NCI-H345 treated with DMSO at 0.1 percent for 48 hours (cell line): ENCODE data around the gene CIROP.

Source experiments
- DNase-seq: peaks from one replicate; lab custom pipeline; 2025; ENCODE audit not compliant: unreplicated experiment; lab: John Stamatoyannopoulos, UW

The CIROP gene

GRCh38 chr14:23067847-23068788 lies 36.7 kb downstream of the CIROP start:
- DNase-seq: no peak

DNA sequence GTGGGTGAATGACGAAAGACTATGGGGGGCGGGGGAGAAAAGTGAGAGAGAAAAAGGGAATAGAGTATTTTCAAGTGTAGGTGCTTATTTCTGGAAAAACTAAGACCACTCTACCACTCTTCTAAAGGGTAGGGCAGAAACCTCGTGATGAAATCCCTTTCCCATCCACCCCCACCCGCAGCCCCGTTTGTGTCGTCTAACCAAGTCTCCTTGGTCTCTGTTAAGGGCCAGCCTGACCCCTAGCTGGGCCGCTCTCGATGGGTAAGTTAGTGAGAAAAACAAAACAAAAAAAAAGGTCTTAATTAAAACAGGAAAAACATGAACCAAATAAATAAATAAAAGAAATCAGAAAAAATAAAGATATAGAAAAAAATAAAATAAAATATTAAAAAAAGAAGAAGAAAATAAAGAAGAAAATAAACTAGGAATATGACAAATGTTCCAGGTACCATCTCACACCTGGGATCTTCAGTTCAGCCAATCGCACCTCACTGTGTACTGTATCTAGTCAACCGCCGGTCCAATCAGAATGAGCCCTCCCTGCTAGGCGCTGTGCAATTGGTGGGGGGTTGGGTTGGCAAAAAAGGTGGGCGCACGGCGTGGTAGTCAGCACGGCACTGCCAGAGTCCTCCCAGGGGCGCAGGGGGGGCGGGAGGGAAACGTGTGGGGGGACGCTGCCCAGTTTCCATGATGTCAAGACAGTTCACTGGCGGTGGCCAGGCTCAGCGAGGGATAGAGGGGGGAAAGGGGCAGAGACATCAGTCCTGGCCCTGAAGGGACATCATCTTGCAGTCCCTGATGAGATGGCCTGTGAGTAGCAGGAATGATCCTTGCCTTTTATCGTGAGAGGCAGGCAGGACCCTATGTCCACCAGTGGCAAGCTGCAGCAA lies 37.7 kb downstream of the CIROP start:
- DNase-seq: no peak

GRCh38 chr14:23066368-23066767 lies 38.4 kb downstream of the CIROP start:
- no peak for DNase-seq

- no peak for DNase-seq
Observed at GRCh38 chr14:23063601-23064000, 41.2 kb downstream of the CIROP start.

- no peak for DNase-seq
Observed at GRCh38 chr14:23062002-23062401, 42.8 kb downstream of the CIROP start.

- DNase-seq: no peak
Observed at GRCh38 chr14:23060536-23061260, 44.1 kb downstream of the CIROP start.

DNA sequence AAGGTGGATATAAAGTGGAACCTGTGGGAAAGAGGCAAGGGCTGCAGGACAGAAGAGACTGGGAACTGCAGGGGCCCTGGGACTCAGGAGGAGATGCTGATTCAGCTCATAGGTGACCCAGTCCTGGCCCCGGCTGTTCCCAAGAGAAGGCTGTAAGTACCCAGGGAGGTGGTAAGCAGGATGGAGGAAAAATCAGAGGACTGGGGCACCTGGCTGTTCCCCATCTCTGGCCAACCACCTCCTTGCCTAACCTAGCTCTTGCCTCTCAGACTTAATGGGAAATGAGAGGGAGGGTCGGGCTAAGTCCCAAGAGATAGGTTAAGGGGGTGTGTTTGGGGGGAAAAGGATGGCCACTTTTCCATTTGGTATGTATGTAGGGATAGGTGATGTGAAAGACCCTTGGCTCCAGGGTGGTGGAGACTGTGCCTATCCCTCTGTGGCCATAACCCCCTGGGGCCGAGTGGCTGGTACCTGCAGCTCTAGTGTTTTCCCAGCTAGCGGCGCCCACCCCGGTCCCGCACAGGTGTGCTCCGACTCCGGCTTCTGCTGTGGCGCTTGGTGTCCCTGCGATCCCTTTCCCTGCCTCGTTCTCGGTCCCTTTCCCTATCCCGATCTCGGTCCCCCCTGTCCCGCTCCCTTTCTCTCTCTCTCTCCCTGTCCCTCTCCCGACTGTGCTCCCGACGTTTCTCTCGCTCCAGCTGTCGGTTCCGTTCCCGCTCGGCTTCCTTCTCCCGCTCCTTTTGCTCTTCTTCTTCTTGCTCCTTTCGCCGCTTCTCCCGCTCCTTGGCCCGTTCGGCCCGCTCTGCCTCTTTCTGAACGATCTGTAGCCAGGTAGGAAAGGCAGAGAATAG lies 45.9 kb downstream of the CIROP start:
- DNase-seq: no peak

- no peak for DNase-seq
Observed at GRCh38 chr14:23057757-23058653, 46.8 kb downstream of the CIROP start.

GRCh38 chr14:23056956-23057756 lies 47.6 kb downstream of the CIROP start, which contains the start of gene CDH24:
Gene CDH24 (minus strand): TSS chr14:23057520. CDS start chr14:23055733, 1,787 bp downstream.
- no peak for DNase-seq

DNA sequence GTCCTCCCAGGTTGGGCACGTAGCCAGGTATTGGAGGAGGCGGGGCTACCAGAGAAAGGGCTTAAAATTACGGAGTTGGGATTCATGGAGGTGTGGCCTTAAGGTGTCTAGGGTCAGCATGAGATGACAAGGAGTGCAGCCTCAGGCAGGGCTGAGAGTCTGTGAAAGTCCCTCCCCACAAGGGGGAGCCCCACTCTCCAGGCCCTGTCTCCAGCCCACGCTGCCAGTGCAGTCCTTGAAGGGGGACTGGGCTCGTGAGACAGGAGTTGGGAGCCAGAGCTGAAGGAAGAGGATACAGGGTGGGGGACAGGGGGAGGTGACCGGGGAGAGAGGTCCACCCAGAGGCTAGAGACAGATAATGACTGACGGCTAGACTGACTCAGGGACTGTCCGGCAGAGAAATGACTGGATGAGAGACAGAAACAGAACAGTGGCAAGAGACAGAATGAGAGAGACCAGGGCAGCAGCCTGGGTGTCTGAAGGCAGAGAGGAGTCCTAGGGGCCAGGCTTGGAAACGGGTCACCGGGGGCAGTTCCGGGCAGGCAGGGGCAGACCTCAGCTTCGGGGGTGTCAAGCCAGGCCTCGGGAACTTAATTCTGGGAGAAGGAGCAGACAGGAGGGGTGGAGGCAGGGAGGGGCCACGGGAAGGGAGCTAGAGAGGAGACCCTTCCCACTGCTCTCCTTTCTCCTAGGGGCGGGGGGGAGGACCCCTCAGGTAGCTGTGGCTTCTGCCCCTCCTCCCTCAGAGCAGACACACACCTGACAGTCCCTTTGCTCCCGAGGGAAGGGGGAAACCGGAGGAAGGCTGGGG lies 48.4 kb downstream of the CIROP start:
- DNase-seq: no peak

DNA sequence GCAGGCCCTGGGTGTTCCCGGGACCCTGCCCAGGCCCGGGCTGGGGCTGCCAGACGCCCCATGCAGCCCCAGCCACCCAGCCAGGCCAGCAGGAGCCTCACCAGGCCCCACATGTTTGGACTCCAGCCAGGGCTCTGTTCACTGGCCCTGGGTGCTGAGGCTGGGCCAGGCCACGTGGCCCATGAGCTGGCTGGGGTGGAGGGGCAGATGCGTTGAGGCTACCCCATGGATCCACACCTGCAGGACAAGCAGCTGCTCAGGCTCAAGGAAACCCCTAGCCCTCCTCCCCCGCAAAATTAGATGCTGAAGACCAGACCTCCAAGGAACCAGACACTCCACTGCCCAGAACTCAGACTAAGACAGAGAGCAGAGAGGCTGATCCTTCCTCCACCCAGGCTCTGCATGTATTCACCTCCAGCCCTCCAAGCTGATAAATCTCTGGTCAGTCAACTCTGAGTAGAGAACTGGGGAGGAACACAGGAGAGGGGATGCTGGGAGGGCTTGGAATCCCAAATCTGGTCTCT lies 49.1 kb downstream of the CIROP start:
- no peak for DNase-seq

DNA sequence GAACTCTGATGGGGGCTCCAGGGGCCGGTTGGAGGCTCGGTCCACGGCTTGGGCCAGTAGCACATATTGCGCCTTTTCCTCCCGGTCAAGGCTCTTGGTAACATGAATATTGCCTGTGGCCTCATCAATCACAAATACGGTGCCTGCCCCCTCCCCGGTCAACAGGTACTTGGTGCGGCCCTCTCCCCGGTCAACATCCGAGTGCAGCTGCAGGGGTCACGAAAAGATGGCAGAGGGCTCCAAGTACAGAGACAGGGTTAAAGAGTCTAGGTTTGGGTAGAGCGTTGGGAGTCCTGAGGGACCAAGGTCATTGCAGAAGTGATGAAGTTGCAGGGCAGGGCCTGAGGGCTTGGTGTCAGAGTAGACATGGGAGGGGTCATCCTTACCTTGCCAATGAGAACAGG lies 49.6 kb downstream of the CIROP start:
- no peak for DNase-seq

DNA sequence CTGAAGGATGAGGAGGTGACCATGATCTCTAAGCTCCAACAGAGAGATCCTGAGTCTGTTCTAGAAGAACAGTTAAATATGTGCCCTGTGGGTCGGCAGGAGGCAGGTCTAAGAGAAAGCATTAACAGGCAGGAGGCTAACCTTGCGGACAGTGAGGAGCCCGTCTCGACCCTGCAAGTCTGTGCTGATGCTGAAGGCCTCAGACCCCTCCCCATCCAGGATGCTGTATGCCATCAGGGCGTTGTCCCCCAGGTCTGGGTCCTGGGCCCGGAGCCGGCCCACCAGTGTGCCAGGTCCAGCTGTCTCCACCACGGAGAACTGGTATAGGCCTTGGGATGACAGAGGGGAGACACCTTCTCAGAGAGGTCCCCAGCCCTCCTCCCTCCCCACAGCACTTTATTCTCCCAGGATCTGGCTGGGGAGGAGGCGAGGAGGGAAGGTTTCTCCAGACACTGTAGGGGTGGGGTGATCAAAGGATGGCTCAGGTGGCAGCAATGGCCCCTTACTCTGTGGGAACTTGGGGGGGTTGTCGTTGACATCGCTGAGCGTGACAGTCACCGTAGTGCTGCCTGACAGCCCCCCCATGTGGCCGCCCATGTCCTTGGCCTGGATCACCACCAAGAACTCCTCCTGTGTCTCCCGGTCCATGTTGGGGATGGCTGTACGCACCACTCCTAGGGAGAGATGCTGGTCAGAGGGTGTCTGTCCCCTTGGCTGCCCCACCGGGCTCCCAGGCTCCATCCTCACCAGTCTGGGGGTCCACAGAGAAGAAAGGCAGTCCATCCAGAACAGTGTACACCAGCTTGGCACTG lies 50.6 kb downstream of the CIROP start:
- DNase-seq: no peak

DNA sequence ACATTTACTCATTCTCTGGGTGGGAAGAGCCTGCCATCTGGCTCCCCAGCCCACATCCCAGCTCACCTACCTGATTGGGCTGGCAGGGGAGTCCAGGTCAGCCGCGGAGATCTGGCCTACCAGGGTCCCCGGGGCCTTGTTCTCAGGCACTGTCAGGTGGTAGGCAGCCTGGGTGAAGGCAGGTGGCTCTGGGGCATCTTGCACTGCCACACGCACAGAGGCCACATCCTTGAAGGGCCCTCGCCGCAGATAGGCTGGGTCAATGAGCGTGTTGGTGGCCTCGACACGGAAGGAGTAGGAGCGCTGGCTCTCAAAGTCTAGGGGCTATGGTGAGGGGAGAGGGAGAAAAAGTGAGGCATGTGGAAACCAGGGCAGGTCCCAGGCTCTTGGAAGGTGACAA lies 51.4 kb downstream of the CIROP start:
- no peak for DNase-seq

DNA sequence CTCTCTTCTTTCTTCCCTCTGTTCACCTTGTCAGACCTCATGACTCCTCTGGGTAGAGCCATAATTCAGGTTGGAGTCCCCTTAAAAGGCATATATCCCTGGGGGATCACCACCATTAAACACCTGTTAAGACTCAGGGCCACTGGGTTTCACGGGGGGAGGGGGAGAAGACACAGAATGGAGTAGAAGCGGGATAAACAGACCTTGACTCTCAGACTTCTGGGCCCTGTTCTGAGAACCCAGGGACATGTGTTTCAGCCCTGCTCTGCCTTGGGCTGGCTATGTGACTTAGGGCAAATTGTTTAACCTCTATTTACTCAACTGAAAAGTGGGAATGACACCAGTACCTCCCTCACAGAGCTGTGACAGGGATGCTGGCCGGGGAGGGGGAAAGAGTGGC lies 52.1 kb downstream of the CIROP start:
- DNase-seq: no peak

- DNase-seq: no peak
Observed at GRCh38 chr14:23052182-23052623, 52.6 kb downstream of the CIROP start.
